Measurements from ENCODE around the gene VIL1. TPM values are rescaled to one million over a fixed set of nuclear protein-coding genes. Genes with fewer than 3 reads are reported as not detected.

The VIL1 gene
- total and polyA plus RNA-seq, 2 of the 13 experiments (the other 11 are each of a cell fraction or from before 2014, with no cell fraction given) = 287 to 301 TPM

DNA sequence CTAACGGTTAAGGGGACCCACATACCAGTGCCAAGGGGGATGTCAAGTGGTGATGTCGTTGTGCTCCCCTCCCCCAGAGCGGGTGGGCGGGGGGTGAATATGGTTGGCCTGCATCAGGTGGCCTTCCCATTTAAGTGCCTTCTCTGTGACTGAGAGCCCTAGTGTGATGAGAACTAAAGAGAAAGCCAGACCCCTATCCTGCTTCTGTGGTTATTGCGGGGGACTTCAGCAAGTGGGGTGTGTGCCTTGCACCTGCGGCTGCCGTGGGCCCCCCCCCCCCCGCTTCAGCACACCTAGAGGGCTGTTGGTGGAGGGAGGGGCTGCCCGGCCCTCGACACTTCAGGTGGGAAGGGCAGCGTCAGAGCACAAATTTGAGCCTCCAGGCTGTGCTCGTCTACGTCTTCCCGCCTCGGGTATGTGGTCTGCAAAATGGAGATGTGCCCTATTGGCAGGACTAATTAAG is 13.1 kb upstream of the VIL1 start (continued):
- TF ChIP-seq NFYB (CRISPR knock-in tag; IDR thresholded peaks at IDR 0.05) = peak; percentile 28; the same call in 1 of the 2 replicates
- TF ChIP-seq SAP130 (CRISPR knock-in tag; IDR thresholded peaks at IDR 0.05; ENCODE audit: low read depth) = peak; percentile 6; the same call in 1 of the 2 replicates
- TF ChIP-seq THYN1 (CRISPR knock-in tag; IDR thresholded peaks at IDR 0.05; ENCODE audit: borderline replicate concordance, low read depth) = peak; percentile 51; the same call in 1 of the 2 replicates
- TF ChIP-seq, protein P1, sequence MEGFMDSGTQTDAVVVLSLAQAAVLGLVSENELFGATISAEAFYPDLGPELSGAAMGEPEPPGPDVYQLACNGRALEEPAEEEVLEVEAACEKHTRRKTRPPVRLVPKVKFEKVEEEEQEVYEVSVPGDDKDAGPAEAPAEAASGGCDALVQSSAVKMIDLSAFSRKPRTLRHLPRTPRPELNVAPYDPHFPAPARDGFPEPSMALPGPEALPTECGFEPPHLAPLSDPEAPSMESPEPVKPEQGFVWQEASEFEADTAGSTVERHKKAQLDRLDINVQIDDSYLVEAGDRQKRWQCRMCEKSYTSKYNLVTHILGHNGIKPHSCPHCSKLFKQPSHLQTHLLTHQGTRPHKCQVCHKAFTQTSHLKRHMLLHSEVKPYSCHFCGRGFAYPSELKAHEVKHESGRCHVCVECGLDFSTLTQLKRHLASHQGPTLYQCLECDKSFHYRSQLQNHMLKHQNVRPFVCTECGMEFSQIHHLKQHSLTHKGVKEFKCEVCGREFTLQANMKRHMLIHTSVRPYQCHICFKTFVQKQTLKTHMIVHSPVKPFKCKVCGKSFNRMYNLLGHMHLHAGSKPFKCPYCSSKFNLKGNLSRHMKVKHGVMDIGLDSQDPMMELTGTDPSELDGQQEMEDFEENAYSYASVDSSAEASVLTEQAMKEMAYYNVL (CRISPR knock-in tag; IDR thresholded peaks at IDR 0.05; ENCODE audit: borderline replicate concordance) = 0 out of 2 replicates have a peak, but pooled peaks have one; percentile 2
- no peak for TF ChIP-seq ZNF558 (CRISPR knock-in tag; IDR thresholded peaks at IDR 0.05; ENCODE audit: borderline replicate concordance)
- TF ChIP-seq IRX3 (CRISPR knock-in tag; IDR thresholded peaks at IDR 0.05; ENCODE audit: borderline replicate concordance, low read depth) = peak; percentile 86; the same call in 1 of the 2 replicates
- TF ChIP-seq, protein P2, sequence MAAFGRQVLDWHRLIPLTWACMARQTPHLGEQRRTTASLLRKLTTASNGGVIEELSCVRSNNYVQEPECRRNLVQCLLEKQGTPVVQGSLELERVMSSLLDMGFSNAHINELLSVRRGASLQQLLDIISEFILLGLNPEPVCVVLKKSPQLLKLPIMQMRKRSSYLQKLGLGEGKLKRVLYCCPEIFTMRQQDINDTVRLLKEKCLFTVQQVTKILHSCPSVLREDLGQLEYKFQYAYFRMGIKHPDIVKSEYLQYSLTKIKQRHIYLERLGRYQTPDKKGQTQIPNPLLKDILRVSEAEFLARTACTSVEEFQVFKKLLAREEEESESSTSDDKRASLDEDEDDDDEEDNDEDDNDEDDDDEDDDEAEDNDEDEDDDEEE (CRISPR knock-in tag; IDR thresholded peaks at IDR 0.05) = peak; percentile 67; the same call in 1 of the 2 replicates
- TF ChIP-seq, protein P3, sequence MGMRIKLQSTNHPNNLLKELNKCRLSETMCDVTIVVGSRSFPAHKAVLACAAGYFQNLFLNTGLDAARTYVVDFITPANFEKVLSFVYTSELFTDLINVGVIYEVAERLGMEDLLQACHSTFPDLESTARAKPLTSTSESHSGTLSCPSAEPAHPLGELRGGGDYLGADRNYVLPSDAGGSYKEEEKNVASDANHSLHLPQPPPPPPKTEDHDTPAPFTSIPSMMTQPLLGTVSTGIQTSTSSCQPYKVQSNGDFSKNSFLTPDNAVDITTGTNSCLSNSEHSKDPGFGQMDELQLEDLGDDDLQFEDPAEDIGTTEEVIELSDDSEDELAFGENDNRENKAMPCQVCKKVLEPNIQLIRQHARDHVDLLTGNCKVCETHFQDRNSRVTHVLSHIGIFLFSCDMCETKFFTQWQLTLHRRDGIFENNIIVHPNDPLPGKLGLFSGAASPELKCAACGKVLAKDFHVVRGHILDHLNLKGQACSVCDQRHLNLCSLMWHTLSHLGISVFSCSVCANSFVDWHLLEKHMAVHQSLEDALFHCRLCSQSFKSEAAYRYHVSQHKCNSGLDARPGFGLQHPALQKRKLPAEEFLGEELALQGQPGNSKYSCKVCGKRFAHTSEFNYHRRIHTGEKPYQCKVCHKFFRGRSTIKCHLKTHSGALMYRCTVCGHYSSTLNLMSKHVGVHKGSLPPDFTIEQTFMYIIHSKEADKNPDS (CRISPR knock-in tag; IDR thresholded peaks at IDR 0.05) = peak; percentile 69; the same call in 1 of the 2 replicates
- TF ChIP-seq RBAK (CRISPR knock-in tag; IDR thresholded peaks at IDR 0.05) = 0 out of 2 replicates have a peak, but pooled peaks have one; percentile 45
- TF ChIP-seq ZMYM2 (CRISPR knock-in tag; IDR thresholded peaks at IDR 0.05) = 0 out of 2 replicates have a peak, but pooled peaks have one; percentile 8
- TF ChIP-seq, protein P4, sequence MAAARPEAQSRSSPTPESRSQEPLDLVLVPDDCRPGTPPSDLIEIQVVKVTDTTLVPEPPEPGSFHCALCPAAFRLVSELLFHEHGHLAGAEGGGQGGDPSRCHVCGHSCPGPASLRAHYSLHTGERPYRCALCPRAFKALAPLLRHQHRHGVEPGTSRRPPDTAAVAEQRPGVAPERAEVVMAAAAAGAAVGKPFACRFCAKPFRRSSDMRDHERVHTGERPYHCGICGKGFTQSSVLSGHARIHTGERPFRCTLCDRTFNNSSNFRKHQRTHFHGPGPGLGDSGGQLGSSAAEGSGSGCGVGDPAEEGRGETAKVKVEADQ (CRISPR knock-in tag; IDR thresholded peaks at IDR 0.05; ENCODE audit: borderline replicate concordance) = 0 out of 2 replicates have a peak, but pooled peaks have one; percentile 12
- peak; percentile 57 for TF ChIP-seq ZNF451 (CRISPR knock-in tag; IDR thresholded peaks at IDR 0.05)
- peak; percentile 97 for TF ChIP-seq RBM22 (optimal IDR thresholded peaks at IDR 0.05; ENCODE audit: low read length)
- peak; percentile 63; the same call in 1 of the 2 replicates for TF ChIP-seq ZNF788 (CRISPR knock-in tag; IDR thresholded peaks at IDR 0.05; ENCODE audit: borderline replicate concordance)
- peak; percentile 39; the same call in 1 of the 2 replicates for TF ChIP-seq ZNF33B (CRISPR knock-in tag; IDR thresholded peaks at IDR 0.05)
- peak; percentile 33; the same call in 1 of the 2 replicates for TF ChIP-seq NCOA2 (CRISPR knock-in tag; IDR thresholded peaks at IDR 0.05)
- TF ChIP-seq, protein P5, sequence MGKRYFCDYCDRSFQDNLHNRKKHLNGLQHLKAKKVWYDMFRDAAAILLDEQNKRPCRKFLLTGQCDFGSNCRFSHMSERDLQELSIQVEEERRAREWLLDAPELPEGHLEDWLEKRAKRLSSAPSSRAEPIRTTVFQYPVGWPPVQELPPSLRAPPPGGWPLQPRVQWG (CRISPR knock-in tag; IDR thresholded peaks at IDR 0.05; ENCODE audit: borderline replicate concordance, low read depth) = no peak
- no peak for TF ChIP-seq KDM6A (CRISPR knock-in tag; IDR thresholded peaks at IDR 0.05; ENCODE audit: low read depth)
- peak; percentile 77 for TF ChIP-seq MTA1 (CRISPR knock-in tag; IDR thresholded peaks at IDR 0.05; ENCODE audit: borderline replicate concordance)
- TF ChIP-seq ZFP37 (CRISPR knock-in tag; IDR thresholded peaks at IDR 0.05; ENCODE audit: borderline replicate concordance) = peak; percentile 63; the same call in 1 of the 2 replicates
- TF ChIP-seq, protein P6, sequence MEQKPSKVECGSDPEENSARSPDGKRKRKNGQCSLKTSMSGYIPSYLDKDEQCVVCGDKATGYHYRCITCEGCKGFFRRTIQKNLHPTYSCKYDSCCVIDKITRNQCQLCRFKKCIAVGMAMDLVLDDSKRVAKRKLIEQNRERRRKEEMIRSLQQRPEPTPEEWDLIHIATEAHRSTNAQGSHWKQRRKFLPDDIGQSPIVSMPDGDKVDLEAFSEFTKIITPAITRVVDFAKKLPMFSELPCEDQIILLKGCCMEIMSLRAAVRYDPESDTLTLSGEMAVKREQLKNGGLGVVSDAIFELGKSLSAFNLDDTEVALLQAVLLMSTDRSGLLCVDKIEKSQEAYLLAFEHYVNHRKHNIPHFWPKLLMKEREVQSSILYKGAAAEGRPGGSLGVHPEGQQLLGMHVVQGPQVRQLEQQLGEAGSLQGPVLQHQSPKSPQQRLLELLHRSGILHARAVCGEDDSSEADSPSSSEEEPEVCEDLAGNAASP (CRISPR knock-in tag; IDR thresholded peaks at IDR 0.05; ENCODE audit: borderline replicate concordance) = peak; percentile 24; the same call in 1 of the 2 replicates

Data from HepG2 (cell line).